Chondrocyte (in vitro differentiated cells): Measurements from ENCODE around the gene OR2T12. TPM values are rescaled to one million over a fixed set of nuclear protein-coding genes. Genes with fewer than 3 reads are reported as not detected.
"Not testable (repeated sequence)": the region's sequence is repeated elsewhere in the genome, so short reads cannot be mapped to it uniquely, and the experiment has no call there.

Experiments used
- DNase-seq: peaks from one replicate; pipeline ENCODE4 v3.0.0; 2021; ENCODE audit warnings: mixed read lengths, low spot score
- H3K27ac Mint-ChIP-seq: one replicate; pipeline ENCODE4 v1.8.0; 2021; ENCODE audit warnings: mild to moderate bottlenecking, moderate library complexity, mixed read lengths; ENCODE audit not compliant: unreplicated experiment
- H3K27me3 Mint-ChIP-seq: 2 replicates; pipeline ENCODE4 v1.8.0; 2021; ENCODE audit warnings: low read depth, mixed read lengths
- H3K36me3 Mint-ChIP-seq: 2 replicates; pipeline ENCODE4 v1.8.0; 2021; ENCODE audit warnings: low read depth, mixed read lengths
- H3K4me1 Mint-ChIP-seq: 2 replicates; pipeline ENCODE4 v1.8.0; 2021; ENCODE audit warnings: low read depth, mild to moderate bottlenecking, mixed read lengths
- H3K4me3 Mint-ChIP-seq: one replicate; pipeline ENCODE4 v1.8.0; 2021; ENCODE audit warnings: mild to moderate bottlenecking, moderate library complexity, mixed read lengths; ENCODE audit not compliant: unreplicated experiment
- H3K9me3 Mint-ChIP-seq: 2 replicates; pipeline ENCODE4 v1.8.0; 2021; ENCODE audit warnings: low read depth, mixed read lengths
- total RNA-seq: library from RNA; stranded (reverse); gene quantifications from 3 replicates; pipeline ENCODE4 v1.2.1, GENCODE V29; 2021
- TF ChIP-seq, protein P1 (sequence below): fragments of 200-600 bp; sonication (generic); IDR thresholded peaks from 2 replicates; pipeline ENCODE4 v1.5.0; 2021; ENCODE audit warnings: antibody characterized with exemption, mild to moderate bottlenecking, moderate library complexity

OR2T12 gene
- total RNA-seq, 1 donor from 2014 or later: not detected

DNA sequence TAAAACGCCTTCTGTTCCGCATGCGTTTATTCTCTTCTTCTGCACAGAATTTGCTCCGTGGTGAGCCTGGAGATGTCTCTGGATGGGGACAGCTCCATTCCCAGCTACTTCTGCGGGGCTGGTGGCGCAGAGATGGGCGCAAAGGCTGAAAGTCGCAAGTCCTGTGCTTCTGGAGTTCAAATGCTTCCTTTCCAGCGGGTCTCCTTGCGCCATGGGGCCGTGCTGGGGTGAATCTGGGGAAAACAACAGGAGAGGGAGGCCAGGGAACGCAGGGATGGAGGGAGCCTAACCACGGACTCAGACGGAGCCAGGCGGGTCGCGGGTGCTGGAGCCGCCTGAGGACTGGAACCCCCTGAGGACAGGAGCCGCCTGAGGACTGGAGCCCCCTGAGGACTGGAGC, 2.9 kb upstream of the OR2T12 start:
- Mint-ChIP-seq H3K9me3 (peaks cover 52% of the 10 kb centered on the region), H3K27ac (no peak overlapping the region), H3K4me1 (no peaks in the 10 kb centered on the region), H3K27me3 (no peaks in the 10 kb centered on the region), H3K4me3 (no peak overlapping the region), H3K36me3 (no peaks in the 10 kb centered on the region)
- DNase-seq: peak; percentile 58
- TF ChIP-seq, protein P1, sequence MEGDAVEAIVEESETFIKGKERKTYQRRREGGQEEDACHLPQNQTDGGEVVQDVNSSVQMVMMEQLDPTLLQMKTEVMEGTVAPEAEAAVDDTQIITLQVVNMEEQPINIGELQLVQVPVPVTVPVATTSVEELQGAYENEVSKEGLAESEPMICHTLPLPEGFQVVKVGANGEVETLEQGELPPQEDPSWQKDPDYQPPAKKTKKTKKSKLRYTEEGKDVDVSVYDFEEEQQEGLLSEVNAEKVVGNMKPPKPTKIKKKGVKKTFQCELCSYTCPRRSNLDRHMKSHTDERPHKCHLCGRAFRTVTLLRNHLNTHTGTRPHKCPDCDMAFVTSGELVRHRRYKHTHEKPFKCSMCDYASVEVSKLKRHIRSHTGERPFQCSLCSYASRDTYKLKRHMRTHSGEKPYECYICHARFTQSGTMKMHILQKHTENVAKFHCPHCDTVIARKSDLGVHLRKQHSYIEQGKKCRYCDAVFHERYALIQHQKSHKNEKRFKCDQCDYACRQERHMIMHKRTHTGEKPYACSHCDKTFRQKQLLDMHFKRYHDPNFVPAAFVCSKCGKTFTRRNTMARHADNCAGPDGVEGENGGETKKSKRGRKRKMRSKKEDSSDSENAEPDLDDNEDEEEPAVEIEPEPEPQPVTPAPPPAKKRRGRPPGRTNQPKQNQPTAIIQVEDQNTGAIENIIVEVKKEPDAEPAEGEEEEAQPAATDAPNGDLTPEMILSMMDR: no peak

- H3K4me3 Mint-ChIP-seq, H3K4me1 Mint-ChIP-seq, H3K27me3 Mint-ChIP-seq, H3K27ac Mint-ChIP-seq, DNase-seq, H3K36me3 Mint-ChIP-seq: not testable (repeated sequence)
- peaks cover 52% of the 10 kb centered on the region for H3K9me3 Mint-ChIP-seq
Observed at GRCh38 chr1:248305672-248306071, 2.4 kb upstream of the OR2T12 start.

- Mint-ChIP-seq H3K4me3 (no peak overlapping the region), H3K4me1 (no peaks in the 10 kb centered on the region), H3K27ac (no peak overlapping the region), H3K9me3 (peaks cover 49% of the 10 kb centered on the region), H3K27me3 (no peaks in the 10 kb centered on the region), H3K36me3 (no peaks in the 10 kb centered on the region)
- DNase-seq: no peak
- TF ChIP-seq, protein P1: no peak
Observed at GRCh38 chr1:248288391-248288790, 14.8 kb downstream of the OR2T12 start.

GRCh38 chr1:248277876-248278275, 25.3 kb downstream of the OR2T12 start, which contains the start of gene OR2T33:
OR2T33 (minus strand) TSS chr1:248277976; CDS start chr1:248273814, 4,162 bp downstream.
- Mint-ChIP-seq H3K27ac (no peak within 1 kb of the TSS), H3K4me3 (no peak within 1 kb of the TSS), H3K36me3 (no peaks in the 10 kb centered on the region), H3K4me1 (no peaks in the 10 kb centered on the region), H3K27me3 (no peaks in the 10 kb centered on the region), H3K9me3 (peaks cover 42% of the 10 kb centered on the region)
- TF ChIP-seq, protein P1: no peak
- no peak for DNase-seq

- not testable (repeated sequence) for H3K4me3 Mint-ChIP-seq, H3K36me3 Mint-ChIP-seq
- H3K9me3 Mint-ChIP-seq: peaks cover 36% of the 10 kb centered on the region
Observed at GRCh38 chr1:248273225-248273624, 30.0 kb downstream of the OR2T12 start.

DNA sequence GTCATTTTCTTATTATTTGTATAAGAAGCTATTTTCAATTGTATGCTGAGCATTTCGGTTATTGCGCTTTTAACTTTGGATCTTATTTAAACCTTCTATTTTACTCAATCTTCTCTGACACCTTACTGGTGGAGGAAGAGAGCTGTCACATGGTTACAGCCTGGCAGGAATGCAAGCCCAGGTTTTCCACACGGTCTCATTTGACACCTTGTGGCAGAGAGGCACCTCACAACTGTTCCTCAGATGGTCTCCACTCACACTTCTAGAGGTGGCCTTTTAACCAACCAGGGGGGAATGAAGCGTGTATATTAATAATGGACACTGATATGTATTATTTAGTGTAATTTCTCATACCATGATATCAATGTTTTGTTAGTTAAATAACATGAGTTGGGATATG, 35.0 kb downstream of the OR2T12 start:
- H3K4me1 Mint-ChIP-seq: no peaks in the 10 kb centered on the region
- no peak for DNase-seq
- TF ChIP-seq, protein P1: no peak
- no peak overlapping the region for H3K27ac Mint-ChIP-seq
- no peak overlapping the region for H3K4me3 Mint-ChIP-seq
- H3K36me3 Mint-ChIP-seq: no peaks in the 10 kb centered on the region
- H3K27me3 Mint-ChIP-seq: no peaks in the 10 kb centered on the region
- H3K9me3 Mint-ChIP-seq: peaks cover 41% of the 10 kb centered on the region

More at GRCh38 chr1:248273225-248273624, 30.0 kb downstream of the OR2T12 start:
- H3K27ac Mint-ChIP-seq, H3K27me3 Mint-ChIP-seq, H3K4me1 Mint-ChIP-seq: not testable (repeated sequence)
- peak; percentile 21 for DNase-seq

GRCh38 chr1:248259309-248259708, 43.9 kb downstream of the OR2T12 start:
- H3K27ac Mint-ChIP-seq, H3K4me3 Mint-ChIP-seq, H3K27me3 Mint-ChIP-seq, DNase-seq, H3K36me3 Mint-ChIP-seq, H3K4me1 Mint-ChIP-seq: not testable (repeated sequence)
- peaks cover 43% of the 10 kb centered on the region for H3K9me3 Mint-ChIP-seq
